GM10266 (cell line): ENCODE results near the gene RNF144A.

Experiments used
- DNase-seq: peaks from one replicate; pipeline ENCODE4 v3.0.0; 2012; ENCODE audit errors: extremely low spot score
- CTCF ChIP-seq: IDR thresholded peaks from 2 replicates; pipeline ENCODE4 v1.5.1; 2012; ENCODE audit warnings: mild to moderate bottlenecking, low read depth; ENCODE audit not compliant: control insufficient read depth, insufficient read depth; ENCODE audit errors: missing control alignments

RNF144A gene

GRCh38 chr2:7015007-7015950, 98.1 kb downstream of the RNF144A start:
- no peak for TF ChIP-seq CTCF
- DNase-seq, result no peak

GRCh38 chr2:7016148-7016547, 98.9 kb downstream of the RNF144A start:
- no peak for DNase-seq
- TF ChIP-seq CTCF, result no peak

GRCh38 chr2:7016601-7017211, 99.5 kb downstream of the RNF144A start:
- DNase-seq, result no peak
- TF ChIP-seq CTCF, result no peak

- DNase-seq, result no peak
- TF ChIP-seq CTCF, result no peak
These were observed 100.6 kb downstream of the RNF144A start for GRCh38 chr2:7017671-7018281.

GRCh38 chr2:7018282-7018701, 101.1 kb downstream of the RNF144A start:
- no peak for TF ChIP-seq CTCF
- DNase-seq, result no peak

- no peak for DNase-seq
- TF ChIP-seq CTCF, result no peak
These were observed 101.6 kb downstream of the RNF144A start for GRCh38 chr2:7018767-7019166.
